GM12865 (cell line): ENCODE data around the gene FLRT2.

Experiments
- DNase-seq: peaks from one replicate; pipeline ENCODE4 v3.0.0; 2010; ENCODE audit warnings: low read depth
- H3K4me3 ChIP-seq: 2 replicates; pipeline ENCODE4 v1.5.1; 2011; ENCODE audit warnings: mild to moderate bottlenecking, low read depth, low read length, control low read depth
- TF ChIP-seq, protein P1 (sequence below): IDR thresholded peaks from 2 replicates; pipeline ENCODE4 v1.5.1; 2011; ENCODE audit warnings: low read length, control low read depth, low read depth, inconsistent platforms; ENCODE audit not compliant: insufficient read depth; ENCODE audit errors: missing control alignments

The FLRT2 gene

DNA sequence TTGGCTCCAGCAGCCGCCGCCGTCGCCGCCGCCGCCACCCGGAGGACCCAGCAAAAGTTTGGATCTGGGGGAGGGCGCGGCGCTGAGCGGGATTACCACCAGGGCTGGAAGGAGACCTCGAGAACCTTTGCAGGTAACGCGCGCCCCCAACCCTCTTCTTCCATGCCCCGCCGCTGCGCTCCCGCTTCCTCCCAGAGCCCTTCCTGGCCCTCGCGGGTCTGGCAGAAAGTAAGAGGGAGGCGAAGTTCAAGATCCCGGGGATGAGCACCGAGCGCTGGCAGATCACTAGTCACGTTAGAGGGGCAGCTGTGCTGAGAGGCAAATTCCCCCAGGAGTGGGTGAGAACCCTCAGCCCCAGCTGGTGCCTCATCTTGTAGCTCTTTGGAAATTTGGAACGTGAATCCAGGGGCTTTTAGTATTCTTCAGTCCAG lies 3.9 kb downstream of the FLRT2 start:
- DNase-seq: no peak
- H3K4me3 ChIP-seq: no peak overlapping the region
- TF ChIP-seq, protein P1, sequence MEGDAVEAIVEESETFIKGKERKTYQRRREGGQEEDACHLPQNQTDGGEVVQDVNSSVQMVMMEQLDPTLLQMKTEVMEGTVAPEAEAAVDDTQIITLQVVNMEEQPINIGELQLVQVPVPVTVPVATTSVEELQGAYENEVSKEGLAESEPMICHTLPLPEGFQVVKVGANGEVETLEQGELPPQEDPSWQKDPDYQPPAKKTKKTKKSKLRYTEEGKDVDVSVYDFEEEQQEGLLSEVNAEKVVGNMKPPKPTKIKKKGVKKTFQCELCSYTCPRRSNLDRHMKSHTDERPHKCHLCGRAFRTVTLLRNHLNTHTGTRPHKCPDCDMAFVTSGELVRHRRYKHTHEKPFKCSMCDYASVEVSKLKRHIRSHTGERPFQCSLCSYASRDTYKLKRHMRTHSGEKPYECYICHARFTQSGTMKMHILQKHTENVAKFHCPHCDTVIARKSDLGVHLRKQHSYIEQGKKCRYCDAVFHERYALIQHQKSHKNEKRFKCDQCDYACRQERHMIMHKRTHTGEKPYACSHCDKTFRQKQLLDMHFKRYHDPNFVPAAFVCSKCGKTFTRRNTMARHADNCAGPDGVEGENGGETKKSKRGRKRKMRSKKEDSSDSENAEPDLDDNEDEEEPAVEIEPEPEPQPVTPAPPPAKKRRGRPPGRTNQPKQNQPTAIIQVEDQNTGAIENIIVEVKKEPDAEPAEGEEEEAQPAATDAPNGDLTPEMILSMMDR: no peak

DNA sequence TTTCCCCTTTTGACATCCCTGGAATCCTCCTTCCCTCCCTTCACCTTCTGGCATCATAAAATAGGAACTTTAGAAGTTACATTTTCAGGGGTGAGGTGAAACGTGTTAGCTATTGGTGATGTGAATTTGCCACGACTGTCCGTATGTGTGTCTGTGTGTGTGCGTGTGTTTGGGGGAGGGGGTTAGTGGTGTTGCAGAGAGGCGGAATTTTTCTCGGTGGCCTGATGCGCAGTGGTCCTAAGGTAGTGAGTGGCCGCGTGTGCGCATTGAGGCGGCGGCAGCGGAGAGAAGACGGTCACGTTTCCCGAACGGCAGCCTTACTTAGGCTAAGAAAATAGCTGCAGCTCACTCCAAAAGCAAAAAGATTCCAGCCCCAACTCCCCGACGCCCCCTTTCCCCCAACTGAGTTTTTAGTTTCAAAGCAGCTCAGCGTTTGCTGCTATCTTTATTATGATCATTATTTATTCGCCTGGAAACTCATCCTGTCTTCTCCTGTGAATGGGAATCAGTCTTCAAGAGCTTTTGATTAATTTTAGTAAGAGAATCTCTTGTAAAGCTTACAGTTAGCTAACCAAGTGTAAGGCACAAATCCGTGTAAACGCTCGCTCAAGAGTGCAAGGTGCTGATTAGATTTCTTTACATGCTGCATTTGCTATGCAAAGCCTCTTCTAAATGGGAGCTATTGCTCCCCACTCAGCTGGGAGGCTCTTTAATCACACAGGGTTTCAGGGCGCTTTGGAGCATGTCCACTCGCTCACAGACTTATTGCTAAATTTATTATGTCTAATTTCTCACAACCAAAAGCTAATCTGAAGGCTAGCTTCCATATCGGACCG lies 4.7 kb downstream of the FLRT2 start:
- no peak overlapping the region for H3K4me3 ChIP-seq
- DNase-seq: no peak
- TF ChIP-seq, protein P1: no peak

DNA sequence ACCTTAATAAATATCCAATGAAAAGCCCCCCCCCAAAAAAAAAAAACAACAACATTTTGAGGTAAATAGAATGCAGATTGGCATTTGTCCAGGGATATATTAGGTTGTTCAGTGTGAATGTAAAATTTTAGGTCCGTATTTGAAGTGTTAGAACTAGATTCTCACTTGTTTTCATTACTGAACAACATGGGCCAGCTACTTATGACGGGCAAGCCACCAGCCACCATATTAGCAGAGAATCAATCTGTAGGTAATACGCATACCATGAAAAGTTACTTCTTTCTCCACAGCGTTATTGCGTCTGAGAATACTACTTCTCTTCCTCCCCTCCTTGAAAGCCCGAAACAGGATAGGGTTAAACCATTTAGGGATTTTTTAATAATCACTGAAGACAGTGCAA lies 5.4 kb downstream of the FLRT2 start:
- TF ChIP-seq, protein P1: no peak
- DNase-seq: no peak
- no peak overlapping the region for H3K4me3 ChIP-seq

DNA sequence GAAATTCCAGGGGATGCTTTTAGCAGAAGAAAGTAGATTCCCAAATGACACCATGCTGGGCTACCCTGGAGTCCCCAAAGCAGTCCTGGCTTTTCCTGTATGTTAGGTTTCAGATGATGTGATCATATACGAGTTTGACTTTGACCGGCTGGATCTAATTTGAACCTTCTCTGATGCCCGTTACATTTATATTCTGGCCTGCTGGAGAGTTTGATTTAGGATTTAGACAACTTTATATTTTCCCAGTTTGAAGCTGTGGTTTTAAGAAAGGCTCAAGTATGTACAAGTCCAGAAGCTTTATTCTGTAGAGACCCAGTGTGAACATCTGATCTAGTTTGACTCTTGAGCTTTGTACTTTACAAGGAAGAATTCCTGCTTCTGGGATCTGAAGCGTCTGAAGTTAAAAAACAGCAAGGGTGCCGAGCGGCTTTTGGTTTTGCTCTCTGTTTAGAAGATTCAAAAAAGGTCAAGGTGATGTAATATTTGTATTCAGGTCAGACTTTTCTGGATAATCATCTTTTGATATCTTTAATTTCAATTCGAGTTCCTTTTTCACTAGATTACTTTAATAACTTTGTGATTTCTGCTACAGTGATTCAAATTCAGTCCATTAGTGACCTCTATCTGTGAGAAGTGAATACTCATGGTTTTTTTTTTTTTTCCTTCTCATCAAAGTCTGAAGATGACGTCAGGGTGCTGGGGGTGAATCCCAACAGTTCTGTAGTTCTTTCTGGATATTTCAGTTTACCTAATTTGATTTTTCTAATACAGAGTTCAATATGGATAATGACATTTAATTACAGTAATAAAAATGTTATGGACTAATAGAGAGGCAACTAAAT lies 6.3 kb downstream of the FLRT2 start:
- H3K4me3 ChIP-seq: no peak overlapping the region
- no peak for DNase-seq
- TF ChIP-seq, protein P1: no peak

DNA sequence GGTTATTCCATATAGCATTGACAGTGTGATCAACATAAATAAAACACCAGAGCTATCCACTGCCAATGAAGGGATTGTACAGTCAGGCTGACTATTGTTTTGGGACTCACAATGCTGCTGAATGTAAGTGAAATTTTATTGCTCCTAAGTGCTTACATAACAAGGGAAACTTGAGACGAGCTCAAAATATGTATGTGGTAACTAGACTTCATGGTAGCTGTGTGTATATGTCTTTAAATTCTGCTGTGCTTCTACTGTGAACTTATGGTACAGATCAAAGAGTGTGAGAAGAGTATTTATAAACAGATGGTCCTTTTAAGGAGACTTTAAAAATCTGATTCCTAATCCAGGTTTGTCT lies 6.9 kb downstream of the FLRT2 start:
- DNase-seq: no peak
- TF ChIP-seq, protein P1: no peak
- H3K4me3 ChIP-seq: no peak overlapping the region

DNA sequence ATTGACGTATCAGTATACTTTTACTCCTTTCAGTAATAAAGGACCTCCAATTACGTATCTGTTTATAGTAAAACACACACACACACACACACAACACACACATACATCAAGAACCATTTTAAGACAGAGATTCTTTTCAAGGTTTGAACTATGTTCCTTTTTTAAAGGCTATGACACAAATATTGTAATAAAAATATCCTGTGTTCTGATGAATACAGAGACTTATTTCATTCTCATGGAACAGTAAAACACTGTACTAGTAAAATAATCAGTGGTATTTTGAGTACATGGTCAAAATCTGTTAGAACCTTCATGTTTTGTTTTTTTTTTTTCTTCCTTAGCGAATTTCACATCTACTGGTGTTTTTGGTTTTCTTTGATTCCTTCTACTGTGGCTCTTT lies 7.6 kb downstream of the FLRT2 start:
- no peak for DNase-seq
- H3K4me3 ChIP-seq: no peak overlapping the region
- TF ChIP-seq, protein P1: no peak
